GM21737 (cell line): Measurements from ENCODE around the gene ZDHHC14.
A peak's percentile ranks its signal among the peaks of the same experiment; 100 is the strongest.
"Not testable (repeated sequence)": the region's sequence is repeated elsewhere in the genome, so short reads cannot be mapped to it uniquely, and the experiment has no call there.

Experiments used
- ATAC-seq: cut with Tn5 transposase; IDR thresholded peaks from one replicate; pipeline ENCODE4 v1.9.1; 2021; ENCODE audit warnings: mild to moderate bottlenecking, moderate library complexity; ENCODE audit not compliant: unreplicated experiment

The ZDHHC14 gene

GRCh38 chr6:157561929-157562810, 181.2 kb downstream of the ZDHHC14 start:
- peak; percentile 31 for ATAC-seq

- ATAC-seq, result no peak
Measured at GRCh38 chr6:157562997-157563396, 182.0 kb downstream of the ZDHHC14 start.

GRCh38 chr6:157563611-157564284, 182.8 kb downstream of the ZDHHC14 start:
- ATAC-seq, result peak; percentile 66

- ATAC-seq, result no peak
Measured at GRCh38 chr6:157568702-157569101, 187.7 kb downstream of the ZDHHC14 start.

- no peak for ATAC-seq
Measured at GRCh38 chr6:157569543-157569942, 188.6 kb downstream of the ZDHHC14 start.

GRCh38 chr6:157570104-157570503, 189.1 kb downstream of the ZDHHC14 start:
- no peak for ATAC-seq

- peak; percentile 21 for ATAC-seq
Measured at GRCh38 chr6:157570752-157571151, 189.8 kb downstream of the ZDHHC14 start.

GRCh38 chr6:157571269-157571668, 190.3 kb downstream of the ZDHHC14 start:
- ATAC-seq, result peak; percentile 56

- no peak for ATAC-seq
Measured at GRCh38 chr6:157571950-157572349, 191.0 kb downstream of the ZDHHC14 start.

GRCh38 chr6:157574851-157575424, 193.9 kb downstream of the ZDHHC14 start:
- no peak for ATAC-seq

GRCh38 chr6:157575436-157576145, 194.6 kb downstream of the ZDHHC14 start:
- ATAC-seq, result no peak

- not testable (repeated sequence) for ATAC-seq
Measured at GRCh38 chr6:157576991-157577390, 196.0 kb downstream of the ZDHHC14 start.

GRCh38 chr6:157578527-157578926, 197.5 kb downstream of the ZDHHC14 start:
- not testable (repeated sequence) for ATAC-seq

GRCh38 chr6:157579467-157580031, 198.6 kb downstream of the ZDHHC14 start:
- no peak for ATAC-seq

GRCh38 chr6:157584036-157584435, 203.0 kb downstream of the ZDHHC14 start:
- no peak for ATAC-seq

GRCh38 chr6:157585274-157586087, 204.5 kb downstream of the ZDHHC14 start:
- ATAC-seq, result no peak

- ATAC-seq, result no peak
Measured at GRCh38 chr6:157586088-157586414, 205.1 kb downstream of the ZDHHC14 start.

- ATAC-seq, result no peak
Measured at GRCh38 chr6:157586476-157587126, 205.6 kb downstream of the ZDHHC14 start.

- no peak for ATAC-seq
Measured at GRCh38 chr6:157587127-157587926, 206.3 kb downstream of the ZDHHC14 start.
